Right renal pelvis (tissue), 4 donors: ENCODE measurements around the gene PHYKPL. TPM values are rescaled to one million over a fixed set of nuclear protein-coding genes. Genes with fewer than 3 reads are reported as not detected.
"Not testable (repeated sequence)": the region's sequence is repeated elsewhere in the genome, so short reads cannot be mapped to it uniquely, and the experiment has no call there.

Source experiments
- DNase-seq, 4 donors: peaks; one replicate each; pipeline ENCODE4 v3.0.0-alpha.2; 2013; ENCODE audit warnings: low read depth in 4 of 4, low spot score in 3 of 4, missing footprints in 1 of 4
- polyA plus RNA-seq, 4 donors: library from polyadenylated mRNA; unstranded; fragments of 120-200 nt; gene quantifications; one replicate each; pipeline ENCODE4 v1.2.1, GENCODE V29; 2013; ENCODE audit not compliant: insufficient read length in 4 of 4

The PHYKPL gene
- polyA plus RNA-seq, 4 donors, result 62.8 to 78.4 (median 67.7) TPM

DNA sequence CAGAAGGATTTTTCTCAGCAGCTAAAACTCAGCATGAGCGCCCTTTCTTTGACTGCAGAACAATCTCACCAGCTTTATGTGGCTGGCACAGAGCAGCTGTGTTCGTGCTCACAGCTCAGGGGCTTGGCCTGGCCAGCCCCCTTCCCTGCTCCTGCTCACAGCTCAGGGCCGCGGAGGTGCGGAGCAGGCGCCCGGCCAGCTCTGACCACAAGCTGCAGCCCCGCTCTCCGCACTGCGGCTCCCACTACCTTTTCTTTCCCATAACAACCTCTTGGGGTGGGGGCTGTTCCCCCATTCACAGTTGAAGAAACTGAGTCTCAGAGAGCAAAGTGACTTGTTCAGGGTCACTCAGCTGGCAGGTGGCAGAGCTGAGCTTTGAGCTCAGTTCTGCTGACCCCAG, 34.0 kb upstream of the PHYKPL start:
- DNase-seq, result no peak

DNA sequence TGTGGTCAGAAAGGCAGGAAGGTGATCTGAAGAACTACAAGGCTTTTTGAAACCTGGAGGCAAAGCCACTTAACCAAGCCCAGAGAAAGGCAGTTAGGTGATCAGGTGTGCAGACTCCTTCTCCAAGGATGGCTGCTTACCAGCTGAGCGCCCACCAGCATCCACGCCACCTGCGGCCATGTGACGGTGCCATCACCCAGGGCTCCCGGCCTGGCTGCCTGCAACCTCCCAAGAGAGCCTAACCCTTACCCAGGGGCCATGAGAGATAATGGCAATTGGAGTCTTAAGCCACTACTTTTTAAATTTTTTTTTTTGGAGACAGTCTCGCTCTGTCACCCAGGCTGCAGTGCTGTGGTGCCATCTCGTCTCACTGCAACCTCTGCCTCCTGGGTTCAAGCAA, 33.1 kb upstream of the PHYKPL start:
- no peak for DNase-seq

DNA sequence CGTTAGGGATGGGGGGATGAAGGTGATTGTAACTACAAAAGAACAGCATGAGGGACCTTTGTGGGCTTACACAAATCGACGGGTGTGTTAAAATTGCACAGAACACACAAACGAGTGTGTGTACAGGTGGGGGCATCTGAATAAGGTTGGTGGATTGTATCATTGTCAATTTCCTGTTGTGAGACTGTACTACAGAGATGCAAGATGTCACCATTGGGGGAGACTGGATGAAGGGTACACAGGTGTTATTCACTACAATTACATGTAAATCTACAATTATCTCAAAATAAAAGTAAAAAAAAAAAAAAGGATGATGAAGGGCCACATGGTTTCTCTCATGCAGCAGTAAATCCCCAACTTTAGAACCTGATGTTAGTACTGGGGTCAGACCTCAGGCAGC, 31.4 kb upstream of the PHYKPL start:
- DNase-seq, result no peak

DNA sequence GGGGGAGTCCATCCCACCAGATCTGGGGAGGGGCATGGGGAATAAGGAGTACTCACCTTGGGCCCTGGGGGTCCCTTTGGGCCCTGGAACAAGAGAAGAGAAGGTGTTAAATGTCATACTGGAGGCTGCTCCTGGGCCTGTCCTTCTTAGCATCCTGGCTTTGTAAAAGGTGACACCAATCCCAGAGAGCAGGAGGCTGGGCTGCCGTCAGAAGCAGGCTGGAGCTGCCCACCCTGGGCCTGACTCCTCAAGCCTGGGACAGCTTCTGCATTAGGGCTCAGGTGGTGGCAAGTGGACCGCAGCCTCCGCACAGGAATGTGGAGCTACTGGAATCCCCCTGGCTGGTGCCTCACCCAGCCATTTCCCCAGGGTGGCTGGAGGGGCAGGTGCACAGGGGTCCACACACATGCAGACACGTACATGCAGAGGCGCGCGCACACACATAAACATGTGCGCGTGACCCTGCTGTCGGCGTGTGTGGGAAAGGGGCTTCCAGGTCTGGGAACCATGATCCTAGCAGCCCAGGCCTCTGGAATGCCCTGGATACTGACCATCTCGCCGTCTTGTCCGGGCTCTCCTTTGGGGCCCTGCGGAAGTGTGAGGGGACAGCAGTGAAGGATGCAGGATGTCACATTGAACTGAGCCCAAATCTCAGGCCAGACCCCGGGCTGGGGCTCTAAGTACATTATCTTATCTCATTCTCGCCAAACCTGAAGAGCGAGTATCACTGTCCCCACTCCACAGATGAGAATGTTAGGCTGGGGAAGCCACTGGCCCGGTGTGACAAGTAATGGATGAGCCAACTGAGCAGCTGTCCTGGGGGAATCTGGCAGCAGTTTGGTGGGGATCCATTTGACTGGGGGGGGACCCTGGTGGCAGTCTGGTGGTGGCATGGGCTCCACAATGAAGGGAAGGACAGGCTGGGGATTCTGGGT, 29.3 kb upstream of the PHYKPL start:
- DNase-seq, result no peak

DNA sequence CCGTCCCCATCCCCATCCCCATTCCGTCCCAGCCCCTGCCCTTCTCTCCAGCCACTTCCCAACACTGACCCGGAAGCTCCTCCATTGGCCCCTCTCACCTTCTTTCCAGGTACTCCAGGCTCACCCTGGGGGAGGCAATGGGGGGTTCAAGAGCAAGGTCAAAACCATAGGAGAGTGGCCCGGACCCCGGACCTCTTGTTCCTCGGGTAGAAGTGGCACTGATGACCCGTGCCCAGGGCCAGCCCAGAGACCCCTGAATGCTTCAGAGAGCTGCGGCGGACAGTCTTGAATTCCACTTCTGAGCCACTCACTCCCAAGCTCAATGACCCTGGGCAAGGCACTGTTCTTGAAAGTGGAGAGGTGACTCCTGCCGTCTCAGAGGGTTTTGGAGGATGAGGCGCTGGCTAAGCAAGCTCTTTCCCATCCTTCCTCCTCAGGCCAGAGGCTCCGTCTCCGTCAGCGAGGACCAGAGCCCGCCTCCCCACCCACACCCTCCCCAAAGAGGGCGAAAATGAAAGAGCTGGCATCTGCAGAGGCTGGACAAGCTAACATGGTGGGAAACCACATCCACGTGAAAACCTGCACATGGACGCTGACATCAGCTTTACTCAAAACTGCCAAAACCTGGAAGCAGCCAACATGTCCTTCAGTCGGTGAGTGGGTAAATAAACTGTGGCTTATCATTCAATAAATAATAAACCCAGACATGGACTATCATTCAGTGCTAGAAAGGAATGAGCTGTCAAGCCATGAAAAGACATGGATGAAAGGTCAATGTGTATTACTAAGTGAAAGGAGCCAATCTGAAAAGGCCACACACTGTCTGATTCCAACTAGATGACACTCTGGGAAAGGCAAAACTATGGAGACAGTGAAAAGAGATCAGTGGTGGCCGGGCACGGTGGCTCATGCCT, 27.3 kb upstream of the PHYKPL start:
- DNase-seq, result no peak

DNA sequence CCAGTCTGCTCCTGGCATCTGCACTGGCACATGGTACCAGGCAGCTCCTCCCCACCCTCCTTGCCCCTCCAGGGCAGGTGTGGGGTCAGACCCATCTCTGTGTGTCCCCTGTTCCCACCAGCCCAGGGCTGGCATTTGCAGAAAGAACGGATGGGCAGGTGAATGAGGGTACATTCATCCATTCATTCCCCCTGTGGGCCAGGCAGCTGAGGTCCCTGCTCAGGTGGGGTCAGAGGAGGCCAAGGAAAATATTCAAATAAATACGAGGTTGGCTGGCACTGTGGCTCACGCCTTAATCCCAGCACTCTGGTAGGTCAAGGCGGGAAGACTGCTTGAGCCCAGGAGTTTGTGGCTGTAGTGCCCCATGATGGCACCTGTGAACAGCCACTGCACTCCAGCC, 25.0 kb upstream of the PHYKPL start:
- no peak for DNase-seq

DNA sequence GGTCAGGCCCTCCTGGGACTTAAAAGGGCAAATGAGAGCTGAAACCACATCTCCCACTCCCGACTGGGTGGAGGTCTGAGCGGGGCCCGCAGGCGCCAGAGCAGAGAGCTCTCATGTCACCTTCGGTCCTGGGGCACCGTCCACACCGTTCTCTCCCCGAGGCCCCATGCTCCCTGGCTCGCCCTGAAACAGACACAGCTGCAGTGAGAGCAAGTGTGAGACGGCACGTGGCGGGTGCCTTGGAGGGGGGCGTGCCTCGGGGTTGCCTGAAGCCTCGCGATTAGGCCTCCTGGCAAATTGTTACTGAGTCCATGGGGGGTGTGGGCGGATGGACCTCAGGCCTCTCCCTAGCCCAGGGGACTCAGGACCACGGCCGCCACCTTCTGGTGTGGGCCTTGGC, 24.1 kb upstream of the PHYKPL start:
- no peak for DNase-seq

DNA sequence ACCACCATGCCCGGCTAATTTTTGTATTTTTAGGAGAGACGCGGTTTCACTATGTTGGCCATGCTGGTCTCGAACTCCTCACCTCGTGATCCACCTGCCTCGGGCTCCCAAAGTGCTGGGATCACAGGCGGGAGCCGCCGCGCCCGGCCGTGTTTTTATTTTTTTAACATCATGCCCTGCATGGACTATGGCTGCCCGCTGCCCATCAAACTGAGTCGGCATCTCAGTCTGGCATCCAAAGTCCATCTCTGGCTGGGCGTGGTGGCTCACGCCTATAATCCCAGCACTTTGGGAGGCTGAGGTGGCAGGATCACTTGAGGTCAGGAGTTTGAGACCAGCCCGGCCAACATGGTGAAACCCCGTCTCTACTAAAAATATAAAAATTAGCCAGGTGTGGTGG, 21.0 kb upstream of the PHYKPL start:
- not testable (repeated sequence) for DNase-seq

DNA sequence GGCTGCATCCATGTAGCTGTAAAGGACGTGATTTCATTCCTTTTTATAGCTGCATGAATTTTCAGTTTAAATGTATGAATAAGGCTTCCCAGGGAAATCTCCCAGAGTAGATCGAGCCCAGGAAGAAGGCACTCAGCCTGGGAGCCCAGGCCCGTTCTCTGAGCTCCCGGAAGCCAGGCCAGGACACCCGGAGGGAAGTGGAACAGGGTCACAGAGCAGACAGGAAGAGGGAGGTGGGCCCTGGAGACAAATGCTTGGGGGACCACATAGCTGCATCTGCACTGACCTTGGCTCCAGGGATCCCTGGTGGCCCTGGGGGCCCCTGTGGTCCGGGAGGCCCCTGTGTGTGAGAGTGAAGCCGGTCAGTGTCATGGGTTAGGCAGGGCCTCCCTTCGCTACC, 19.7 kb upstream of the PHYKPL start:
- DNase-seq, result no peak

DNA sequence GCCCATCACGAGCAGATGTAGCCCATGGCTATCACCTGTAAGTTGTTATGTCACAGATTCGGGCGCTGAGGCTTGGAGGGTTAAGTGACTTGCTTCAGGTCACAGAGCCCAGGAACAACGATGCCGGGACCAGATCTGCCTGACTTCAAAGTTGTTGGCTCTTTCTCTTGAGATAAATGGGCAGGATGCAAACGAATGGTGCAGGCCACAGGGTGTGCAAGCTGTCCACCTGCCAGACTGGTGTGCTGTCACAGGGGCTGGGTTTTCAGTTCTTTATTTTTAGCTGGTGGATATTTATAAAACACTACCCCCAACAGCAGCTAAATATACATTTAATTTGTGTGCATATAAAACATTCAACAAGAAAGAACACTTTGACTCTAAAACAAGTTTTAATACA, 17.7 kb upstream of the PHYKPL start:
- no peak for DNase-seq

DNA sequence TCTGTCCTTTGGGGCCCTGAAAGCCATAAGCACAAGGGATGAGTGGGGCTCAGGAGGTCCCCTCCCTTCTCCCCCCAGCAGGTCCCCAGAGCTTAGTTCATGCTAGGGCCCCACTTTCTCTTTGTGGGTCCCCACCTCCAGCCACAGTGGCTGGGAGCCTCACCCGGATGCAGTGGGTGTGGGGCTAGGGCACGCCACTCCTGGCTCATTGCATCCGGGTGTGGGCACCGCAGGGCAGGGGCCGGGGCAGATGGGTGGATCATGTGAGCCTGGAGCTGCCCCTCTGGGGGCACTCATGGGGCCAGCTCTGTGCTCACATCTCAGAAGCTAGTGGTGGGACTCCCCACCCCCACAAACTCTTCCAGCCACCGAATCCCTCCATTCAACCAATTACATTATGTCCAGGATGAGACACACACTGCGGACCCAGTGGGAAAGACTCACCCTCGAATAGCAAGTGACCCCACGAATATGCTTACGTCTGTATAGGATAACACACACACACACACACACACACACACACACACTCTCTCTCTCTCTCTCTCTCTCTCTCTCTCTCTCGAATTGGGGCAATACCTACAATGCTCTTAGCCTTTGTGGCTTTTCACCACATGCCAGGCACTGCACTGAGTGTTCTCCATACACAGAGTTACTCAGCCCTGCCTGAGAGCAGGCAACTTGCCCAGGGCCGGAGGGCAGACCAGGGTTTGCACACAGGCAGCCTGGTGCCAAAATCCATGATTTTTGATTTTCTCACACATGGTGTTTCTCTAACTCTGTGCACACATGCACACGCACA, 16.8 kb upstream of the PHYKPL start:
- DNase-seq, result no peak

DNA sequence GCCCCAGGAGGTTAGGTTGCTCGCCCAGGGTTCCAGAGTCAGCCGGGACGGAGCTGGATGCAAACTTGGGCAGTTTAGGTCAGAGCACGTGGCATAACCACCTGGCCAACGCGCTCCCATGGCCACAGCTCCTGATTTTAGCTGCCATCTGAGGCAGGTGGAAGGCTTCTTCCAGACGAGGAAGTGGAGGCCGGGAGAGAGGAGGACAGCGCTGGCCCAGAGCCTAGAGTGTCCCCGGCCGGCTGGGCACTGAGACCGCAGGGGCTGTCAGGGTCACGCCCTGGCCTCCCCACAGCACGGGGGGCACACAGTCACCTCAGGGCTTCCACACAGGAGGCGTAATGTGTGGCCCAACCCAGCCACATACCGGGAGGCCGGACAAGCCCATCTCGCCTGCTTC, 16.1 kb upstream of the PHYKPL start:
- DNase-seq, result no peak

DNA sequence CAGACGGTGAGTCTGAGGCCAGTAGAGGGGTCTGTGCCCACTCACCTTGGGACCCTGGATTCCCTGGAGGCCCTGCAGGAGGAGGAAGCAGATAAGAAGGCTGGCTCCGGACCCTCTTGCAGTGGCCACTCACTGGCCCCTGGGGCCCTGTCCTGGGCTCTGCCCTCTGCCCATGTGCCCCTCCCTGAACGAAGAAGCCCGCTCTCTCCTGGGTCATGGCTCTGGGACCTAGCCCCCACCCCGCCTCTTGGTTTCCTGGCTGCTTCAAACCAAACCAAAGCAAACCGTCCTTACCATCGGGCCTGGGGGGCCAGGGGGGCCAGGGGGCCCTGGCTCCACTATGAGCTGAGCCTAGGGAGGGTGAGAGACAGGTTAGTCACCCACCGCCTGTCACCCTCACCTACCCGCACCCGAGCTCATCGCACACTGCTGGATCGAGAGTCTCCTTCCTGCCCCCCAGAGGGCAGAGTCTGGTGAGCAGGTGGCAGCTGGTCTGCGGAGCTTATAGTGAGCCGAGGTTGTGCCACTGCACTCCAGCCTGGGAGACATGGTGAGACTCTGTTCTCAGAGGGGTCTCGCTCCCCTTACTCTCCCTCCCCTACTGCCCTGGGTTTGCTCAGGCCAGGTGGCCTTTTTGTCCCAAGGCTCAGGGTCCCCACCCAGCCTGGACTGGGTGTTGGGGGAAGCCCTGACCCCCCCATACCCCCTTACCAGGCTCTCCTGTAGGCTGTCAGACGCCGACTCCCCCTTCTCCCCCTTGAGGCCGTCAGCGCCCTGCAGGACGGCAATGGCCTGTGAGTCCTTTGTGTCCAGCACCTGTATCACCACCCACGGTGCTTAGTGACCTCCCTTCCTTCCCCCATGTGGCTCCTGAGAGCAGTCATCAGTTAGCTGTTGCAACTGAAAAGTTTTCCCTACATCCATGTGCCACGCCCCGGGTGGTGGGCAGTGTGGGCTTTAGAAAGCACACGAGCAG, 15.2 kb upstream of the PHYKPL start:
- no peak for DNase-seq

DNA sequence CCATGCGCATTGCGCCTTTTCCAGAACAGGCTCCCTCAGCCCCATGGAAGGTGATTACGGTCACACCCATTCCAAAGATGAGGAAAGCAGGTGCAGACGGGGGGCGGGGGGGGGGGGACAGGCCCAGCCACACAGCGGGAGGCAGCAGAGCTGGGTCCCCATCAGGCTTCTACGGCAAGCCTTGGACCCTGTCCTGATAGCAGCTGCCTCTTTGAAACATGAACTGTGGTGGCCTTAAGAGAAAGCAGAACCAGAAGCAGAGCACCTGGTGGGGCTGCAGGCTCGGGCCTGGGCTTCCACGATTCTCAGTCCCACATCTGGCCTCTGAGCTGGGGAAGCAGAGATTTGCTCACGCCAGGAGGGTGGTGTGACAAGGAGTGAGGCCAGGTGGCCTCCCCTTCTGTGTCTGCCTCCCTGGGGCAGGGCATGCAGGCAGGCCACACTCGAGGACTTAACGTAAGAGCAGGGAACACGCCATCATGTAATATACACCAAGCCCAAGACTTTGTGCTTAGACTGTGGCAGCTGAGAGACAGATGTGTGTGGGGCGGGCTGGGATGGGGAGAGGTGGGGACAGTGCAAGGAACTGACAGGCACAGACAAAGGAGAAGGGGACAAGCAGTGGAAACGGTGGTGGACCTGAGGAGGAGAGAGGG, 14.2 kb upstream of the PHYKPL start:
- DNase-seq, result no peak

DNA sequence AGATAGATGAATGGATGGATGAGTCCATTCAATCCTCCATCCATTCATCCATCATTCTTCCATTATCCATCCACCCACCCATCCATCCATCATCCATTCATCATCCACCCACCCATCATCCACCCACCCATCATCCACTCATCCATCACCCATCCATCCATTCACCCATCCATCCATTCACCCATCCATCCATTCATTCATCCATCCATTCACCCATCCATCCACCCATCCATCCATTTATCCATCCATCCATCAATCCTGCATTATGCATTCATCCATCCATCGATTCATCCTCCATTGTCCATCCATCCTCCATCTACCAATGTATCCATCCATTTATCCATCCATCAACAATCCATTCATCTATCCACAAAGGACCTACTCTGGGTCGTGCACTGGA, 12.8 kb upstream of the PHYKPL start:
- no peak for DNase-seq

DNA sequence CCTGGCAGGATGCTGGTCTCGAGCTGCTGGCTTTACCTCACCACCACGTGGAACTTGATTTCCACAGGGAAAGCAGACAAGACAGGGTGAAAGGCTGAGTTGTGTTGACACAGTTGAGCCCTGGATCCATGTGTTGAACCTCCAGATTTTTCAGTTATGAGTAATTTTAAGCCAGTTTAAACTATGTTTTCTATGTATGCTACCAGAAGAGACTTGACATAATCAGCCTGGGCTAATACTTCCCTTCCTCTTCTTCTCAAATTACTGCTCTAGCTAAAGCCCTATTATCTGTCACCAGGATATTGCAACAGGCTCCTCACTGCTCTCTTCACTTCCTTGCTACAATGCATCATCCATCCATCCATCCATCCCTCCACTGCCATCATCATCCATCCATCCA, 12.0 kb upstream of the PHYKPL start:
- no peak for DNase-seq

DNA sequence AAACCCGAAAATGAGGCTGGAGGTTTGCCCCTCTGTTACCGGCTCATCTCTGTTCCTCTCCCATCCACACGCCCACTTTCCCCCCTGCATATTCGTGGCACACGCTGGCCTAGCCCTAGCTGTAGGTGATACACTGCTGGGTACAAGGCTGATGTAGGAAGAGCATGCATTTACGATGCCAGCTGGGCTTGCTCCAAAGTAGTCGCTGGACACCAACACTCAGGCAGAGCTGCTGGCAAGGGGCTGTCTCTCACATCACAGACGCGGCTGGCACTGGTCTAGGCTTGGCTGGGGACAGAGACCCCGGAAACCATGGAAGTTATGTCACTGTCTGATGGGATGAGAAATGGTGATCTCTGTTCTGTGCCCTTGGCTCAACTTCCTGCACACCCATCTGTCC, 9.8 kb upstream of the PHYKPL start:
- no peak for DNase-seq

DNA sequence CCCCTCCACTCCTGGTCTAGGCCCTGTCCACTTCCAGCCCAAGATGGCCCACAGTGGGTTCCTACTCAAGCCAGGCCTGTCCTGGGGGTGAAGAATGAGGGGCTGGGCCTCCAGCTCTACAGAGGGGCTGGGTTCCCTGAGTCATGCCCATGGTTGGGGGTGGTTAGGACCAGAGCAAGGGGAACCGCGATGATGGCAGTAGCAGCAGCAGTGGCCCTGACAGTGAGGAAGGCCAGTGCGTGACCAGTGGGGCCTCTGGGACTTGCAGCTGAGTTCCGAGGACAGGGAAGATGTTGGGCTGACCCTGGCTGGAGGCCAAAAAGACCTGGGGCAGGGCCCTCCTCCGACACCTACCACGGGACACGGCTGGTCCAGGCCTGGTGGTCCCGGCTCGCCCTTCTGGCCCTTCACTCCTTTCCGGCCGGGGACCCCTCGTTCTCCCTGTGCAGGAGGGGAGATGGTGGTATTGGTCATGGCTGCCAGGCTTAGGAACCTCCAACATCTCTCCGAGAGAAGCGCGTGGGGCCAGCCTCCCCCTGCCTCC, 9.2 kb upstream of the PHYKPL start:
- DNase-seq, result no peak

DNA sequence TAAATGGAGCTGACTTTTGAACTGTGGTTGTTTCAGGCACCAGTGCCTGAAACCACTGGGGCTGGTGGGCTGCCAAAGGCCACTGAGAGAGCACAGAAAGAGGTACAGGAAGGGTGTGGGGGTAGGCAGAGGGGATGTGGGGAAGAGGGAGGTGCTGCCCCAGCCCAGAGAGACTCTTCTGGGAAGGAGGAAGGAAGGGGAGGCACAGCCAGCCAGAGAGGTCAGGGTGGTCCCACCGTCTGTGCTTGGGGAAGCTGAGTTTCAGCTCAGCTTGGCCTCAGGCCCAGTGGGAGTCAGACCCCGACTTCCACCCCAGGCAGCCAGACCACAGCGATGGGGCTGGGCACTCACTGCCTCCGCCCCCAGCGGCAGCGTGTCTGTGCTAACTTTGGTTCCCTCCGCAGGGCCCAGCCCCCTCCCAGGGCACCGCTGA, 8.6 kb upstream of the PHYKPL start:
- no peak for DNase-seq
